Measurements from ENCODE around the gene ZDHHC24. TPM values are rescaled to one million over a fixed set of nuclear protein-coding genes. Genes with fewer than 3 reads are reported as not detected.

The ZDHHC24 gene
- total RNA-seq, 2 experiments from 2014 or later = 17.0 to 18.4 TPM

DNA sequence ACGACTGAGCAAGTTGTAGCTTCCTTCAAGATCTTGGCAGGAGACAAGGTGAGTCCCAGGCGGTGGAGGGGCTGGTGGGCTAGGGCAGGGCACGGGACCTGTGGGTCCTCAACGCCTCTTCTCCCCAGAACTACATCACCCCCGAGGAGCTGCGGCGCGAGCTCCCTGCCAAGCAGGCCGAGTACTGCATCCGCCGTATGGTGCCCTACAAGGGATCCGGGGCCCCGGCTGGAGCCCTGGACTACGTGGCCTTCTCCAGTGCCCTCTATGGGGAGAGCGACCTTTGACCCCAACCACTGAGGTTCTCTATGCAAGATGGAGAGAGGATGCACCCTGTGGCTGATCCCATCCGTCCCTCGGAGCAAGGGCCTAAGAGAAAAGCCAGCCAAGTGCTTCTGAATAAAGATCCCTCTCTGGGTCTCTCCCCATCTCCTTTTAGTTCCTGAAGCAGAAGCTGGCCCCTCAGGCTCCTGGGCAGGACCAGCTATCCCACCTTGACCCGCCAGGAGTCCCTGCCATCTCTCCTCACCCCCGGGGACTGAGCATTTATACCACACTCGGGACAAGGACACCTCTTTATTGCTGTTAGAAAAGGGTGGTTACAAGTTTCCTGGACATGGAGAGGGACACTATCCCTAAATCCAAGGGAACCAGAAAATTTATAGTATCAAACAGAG, 17.2 kb upstream of the ZDHHC24 start:
- peaks cover 8% of the 10 kb centered on the region for H3K27me3 Mint-ChIP-seq
- no peak overlapping the region for H3K27ac Mint-ChIP-seq
- H3K36me3 Mint-ChIP-seq (ENCODE audit: low read depth) = no peaks in the 10 kb centered on the region

DNA sequence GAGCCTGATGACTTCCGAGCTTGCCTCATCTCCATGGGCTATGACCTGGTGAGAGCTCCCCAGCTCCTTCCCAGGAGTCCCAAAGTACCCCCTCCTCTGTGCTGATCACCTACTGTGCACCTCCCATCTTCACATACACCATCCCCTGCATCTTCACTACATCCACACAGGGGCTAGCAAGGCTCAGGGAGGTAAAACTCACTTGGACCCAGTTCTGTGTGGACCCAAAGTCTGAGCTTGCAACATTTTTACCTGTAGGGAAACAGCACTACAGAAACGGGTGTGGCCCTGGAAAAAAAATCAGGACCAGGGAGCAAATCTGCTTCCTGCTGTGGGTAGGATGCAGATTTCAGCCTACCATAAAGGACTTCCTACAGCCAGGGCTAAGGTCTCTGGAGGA, 16.4 kb upstream of the ZDHHC24 start:
- Histone ChIP-seq H3K4me1 (ENCODE audit: insufficient read depth, low read length) (peaks cover 9% of the 10 kb centered on the region), H3K27ac (ENCODE audit: low read depth in 1 of 2, low read length in 2 of 2) (no peak overlapping the region), H3K27me3 (ENCODE audit: control insufficient read depth in 1 of 2, insufficient read depth in 2 of 2, low read length in 2 of 2) (peaks cover 6 to 7% of the 10 kb centered on the region in 2 experiments), H3K36me3 (ENCODE audit: insufficient read depth, low read length) (no peaks in the 10 kb centered on the region), H3K9me3 (ENCODE audit: control insufficient read depth in 1 of 2, insufficient read depth in 1 of 2, low read length in 2 of 2) (peaks cover 0 to 6% of the 10 kb centered on the region in 2 experiments), H3K4me3 (ENCODE audit: low read length) (no peak overlapping the region)
- Mint-ChIP-seq H3K27ac (no peak overlapping the region), H3K4me3 (no peak overlapping the region), H3K27me3 (peaks cover 8% of the 10 kb centered on the region), H3K4me1 (ENCODE audit: low read depth) (peaks cover 5% of the 10 kb centered on the region), H3K9me3 (no peaks in the 10 kb centered on the region), H3K36me3 (ENCODE audit: low read depth) (no peaks in the 10 kb centered on the region)
- intact Hi-C loops (cut with DNase I, micrococcal nuclease) = no loop called here
- ATAC-seq (ENCODE audit: poor library complexity) = no peak
- no peak for DNase-seq
- ChIA-PET POLR2A (interaction anchor here (1.0 to 1.6 kb wide), 3 partner anchors 9 to 54 kb away, joined by 3 to 7 read pairs (median 3); partner anchors contain the start of genes ACTN3, RBM14 and ZDHHC24), CTCF (no interaction called here)
- TF ChIP-seq, protein P1, sequence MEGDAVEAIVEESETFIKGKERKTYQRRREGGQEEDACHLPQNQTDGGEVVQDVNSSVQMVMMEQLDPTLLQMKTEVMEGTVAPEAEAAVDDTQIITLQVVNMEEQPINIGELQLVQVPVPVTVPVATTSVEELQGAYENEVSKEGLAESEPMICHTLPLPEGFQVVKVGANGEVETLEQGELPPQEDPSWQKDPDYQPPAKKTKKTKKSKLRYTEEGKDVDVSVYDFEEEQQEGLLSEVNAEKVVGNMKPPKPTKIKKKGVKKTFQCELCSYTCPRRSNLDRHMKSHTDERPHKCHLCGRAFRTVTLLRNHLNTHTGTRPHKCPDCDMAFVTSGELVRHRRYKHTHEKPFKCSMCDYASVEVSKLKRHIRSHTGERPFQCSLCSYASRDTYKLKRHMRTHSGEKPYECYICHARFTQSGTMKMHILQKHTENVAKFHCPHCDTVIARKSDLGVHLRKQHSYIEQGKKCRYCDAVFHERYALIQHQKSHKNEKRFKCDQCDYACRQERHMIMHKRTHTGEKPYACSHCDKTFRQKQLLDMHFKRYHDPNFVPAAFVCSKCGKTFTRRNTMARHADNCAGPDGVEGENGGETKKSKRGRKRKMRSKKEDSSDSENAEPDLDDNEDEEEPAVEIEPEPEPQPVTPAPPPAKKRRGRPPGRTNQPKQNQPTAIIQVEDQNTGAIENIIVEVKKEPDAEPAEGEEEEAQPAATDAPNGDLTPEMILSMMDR (IDR thresholded peaks at IDR 0.05) = no peak

More for the DNA sequence above, 17.2 kb upstream of the ZDHHC24 start:
- Mint-ChIP-seq H3K9me3 (no peaks in the 10 kb centered on the region), H3K4me1 (ENCODE audit: low read depth) (peaks cover 5% of the 10 kb centered on the region), H3K4me3 (no peak overlapping the region)
- Histone ChIP-seq H3K9me3 (ENCODE audit: control insufficient read depth in 1 of 2, insufficient read depth in 1 of 2, low read length in 2 of 2) (no peaks in the 10 kb centered on the region), H3K27ac (ENCODE audit: low read depth in 1 of 2, low read length in 2 of 2) (no peak overlapping the region), H3K4me1 (ENCODE audit: insufficient read depth, low read length) (peaks cover 15% of the 10 kb centered on the region), H3K4me3 (ENCODE audit: low read length) (no peak overlapping the region), H3K36me3 (ENCODE audit: insufficient read depth, low read length) (no peaks in the 10 kb centered on the region), H3K27me3 (ENCODE audit: control insufficient read depth in 1 of 2, insufficient read depth in 2 of 2, low read length in 2 of 2) (peaks cover 0 to 4% of the 10 kb centered on the region in 2 experiments)
- intact Hi-C loops (cut with DNase I, micrococcal nuclease) = no loop called here
- CTCF ChIA-PET = no interaction called here
- POLR2A ChIA-PET = interaction anchor here (0.6 to 1.6 kb wide), 3 partner anchors 10 to 51 kb away, joined by 3 to 7 read pairs (median 3); partner anchors contain the start of genes ACTN3 and ZDHHC24
- DNase-seq (no peak), ATAC-seq (ENCODE audit: poor library complexity) (no peak)
- TF ChIP-seq, protein P1 (IDR thresholded peaks at IDR 0.05) = no peak

DNA sequence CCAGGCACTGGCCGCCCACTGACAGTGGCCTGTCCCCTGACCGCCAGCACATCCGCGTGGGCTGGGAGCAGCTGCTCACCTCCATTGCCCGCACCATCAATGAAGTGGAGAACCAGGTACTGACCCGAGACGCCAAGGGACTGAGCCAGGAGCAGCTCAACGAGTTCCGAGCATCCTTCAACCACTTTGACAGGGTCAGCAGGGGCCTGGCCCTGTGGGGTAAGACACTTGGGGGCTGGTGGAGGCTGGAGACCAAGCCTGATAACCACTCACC, 16.1 kb upstream of the ZDHHC24 start:
- Histone ChIP-seq H3K27ac (ENCODE audit: low read depth in 1 of 2, low read length in 2 of 2) (no peak overlapping the region), H3K4me1 (ENCODE audit: insufficient read depth, low read length) (peaks cover 9% of the 10 kb centered on the region), H3K4me3 (ENCODE audit: low read length) (no peak overlapping the region), H3K27me3 (ENCODE audit: control insufficient read depth in 1 of 2, insufficient read depth in 2 of 2, low read length in 2 of 2) (peaks cover 8 to 9% of the 10 kb centered on the region in 2 experiments), H3K36me3 (ENCODE audit: insufficient read depth, low read length) (no peaks in the 10 kb centered on the region), H3K9me3 (ENCODE audit: control insufficient read depth in 1 of 2, insufficient read depth in 1 of 2, low read length in 2 of 2) (peaks cover 0 to 6% of the 10 kb centered on the region in 2 experiments)
- no peak for ATAC-seq (ENCODE audit: poor library complexity)
- H3K27me3 Mint-ChIP-seq = peaks cover 8% of the 10 kb centered on the region
- no peaks in the 10 kb centered on the region for H3K36me3 Mint-ChIP-seq (ENCODE audit: low read depth)
- H3K4me3 Mint-ChIP-seq = no peak overlapping the region
- H3K4me1 Mint-ChIP-seq (ENCODE audit: low read depth) = peaks cover 5% of the 10 kb centered on the region
- H3K27ac Mint-ChIP-seq = no peak overlapping the region
- no peak for DNase-seq
- TF ChIP-seq, protein P1 (IDR thresholded peaks at IDR 0.05) = no peak
- no peaks in the 10 kb centered on the region for H3K9me3 Mint-ChIP-seq
- ChIA-PET CTCF (no interaction called here), POLR2A (interaction anchor here (1.0 to 1.6 kb wide), 3 partner anchors 9 to 54 kb away, joined by 3 to 7 read pairs (median 3); partner anchors contain the start of genes ACTN3, RBM14 and ZDHHC24)
- intact Hi-C loops (cut with DNase I, micrococcal nuclease) = no loop called here

Data from CD4-positive, alpha-beta T cell (primary cell).